Gastroesophageal sphincter (tissue), 4 donors: ENCODE results near the gene CCDC197. TPM values are rescaled to one million over a fixed set of nuclear protein-coding genes. Genes with fewer than 3 reads are reported as not detected.

Source experiments
- ATAC-seq: fragments of 150-250 bp; one replicate; pipeline ENCODE4 v1.9.1; 2016; ENCODE audit warnings: mild to moderate bottlenecking, moderate library complexity
- H3K27ac ChIP-seq, 4 donors: fragments of 200-600 bp; sonication (generic) in 3 of 4; 1 replicate in 3 of 4; 2 replicates in 1 of 4; pipeline ENCODE4 v1.5.1; 2016 to 2019
- H3K27me3 ChIP-seq: fragments of 200-600 bp; sonication (generic); one replicate; pipeline ENCODE4 v1.5.1; 2019
- H3K36me3 ChIP-seq, 2 donors: fragments of 200-600 bp; sonication (generic); one replicate each; pipeline ENCODE4 v1.5.1; 2019; ENCODE audit warnings: control low read depth in 1 of 2
- H3K4me1 ChIP-seq, 3 donors: fragments of 200-600 bp; sonication (generic); 1 replicate in 2 of 3; 2 replicates in 1 of 3; pipeline ENCODE4 v1.5.1; 2016 to 2019; ENCODE audit warnings: control low read depth in 2 of 3
- H3K4me3 ChIP-seq, 2 donors: fragments of 200-600 bp; sonication (generic); one replicate each; pipeline ENCODE4 v1.5.1; 2019; ENCODE audit warnings: mild to moderate bottlenecking in 1 of 2, moderate library complexity in 1 of 2
- H3K9me3 ChIP-seq, 3 donors: fragments of 200-600 bp; sonication (generic); one replicate each; pipeline ENCODE4 v1.5.1; 2017 to 2019; ENCODE audit warnings: control low read depth in 2 of 3
- CTCF ChIP-seq, 4 experiments: fragments of 200-600 bp in 2 of 4; fragments of 450-650 bp in 2 of 4; sonication (generic) in 1 of 4; IDR thresholded peaks; one replicate each; pipeline ENCODE4 v1.5.1; 2017 to 2019; ENCODE audit warnings: antibody characterized with exemption in 4 of 4, mild to moderate bottlenecking in 2 of 4, moderate library complexity in 2 of 4
- EP300 ChIP-seq: sonication (generic); formaldehyde crosslinking; IDR thresholded peaks from one replicate; pipeline ENCODE4 v1.6.1; 2017; ENCODE audit warnings: antibody characterized with exemption, mild to moderate bottlenecking
- POLR2A ChIP-seq, 2 donors: fragments of 450-650 bp; IDR thresholded peaks; one replicate each; pipeline ENCODE4 v1.6.1; 2017; ENCODE audit warnings: antibody characterized with exemption in 2 of 2, mild to moderate bottlenecking in 2 of 2, moderate library complexity in 1 of 2
- POLR2AphosphoS5 ChIP-seq: sonication (generic); formaldehyde crosslinking; IDR thresholded peaks from one replicate; pipeline ENCODE4 v1.6.1; 2017; ENCODE audit warnings: antibody characterized with exemption
- WGBS, 2 donors: methylation state at CpG; one replicate each; pipeline ENCODE4 v1.1.5; 2018; ENCODE audit warnings: low coverage in 1 of 2; 5-methylcytosine and 5-hydroxymethylcytosine counted together
- total RNA-seq, 4 donors: library from RNA; depleted of rRNA; stranded (reverse); fragments of >200 nt; gene quantifications; one replicate each; pipeline ENCODE4 v1.1.0, GENCODE V29; 2016

CCDC197 gene
- total RNA-seq, 4 donors from 2014 or later, result not detected

GRCh38 chr14:94044476-94045091 is 47.5 kb downstream of the CCDC197 start:
- Histone ChIP-seq H3K27ac (no peak overlapping the region), H3K4me3 (no peak overlapping the region), H3K4me1 (peaks cover 0 to 23% (median 0%) of the 10 kb centered on the region in 3 donors), H3K36me3 (peaks cover 0 to 64% of the 10 kb centered on the region in 2 donors), H3K9me3 (no peaks in the 10 kb centered on the region), H3K27me3 (no peaks in the 10 kb centered on the region)
- no peak for ATAC-seq
- TF ChIP-seq POLR2AphosphoS5, result no peak
- TF ChIP-seq POLR2A (IDR thresholded peaks at IDR 0.05), result no peak
- TF ChIP-seq EP300, result no peak
- no peak for TF ChIP-seq CTCF (IDR thresholded peaks at IDR 0.05)
- 75 to 87% methylated on average over 3 to 6 of the region's 20 CpGs for WGBS, 2 donors

GRCh38 chr14:94045101-94045500 is 48.0 kb downstream of the CCDC197 start:
- no peak for TF ChIP-seq POLR2AphosphoS5
- TF ChIP-seq EP300, result no peak
- Histone ChIP-seq H3K9me3 (no peaks in the 10 kb centered on the region), H3K27me3 (no peaks in the 10 kb centered on the region), H3K4me3 (no peak overlapping the region), H3K4me1 (peaks cover 0 to 23% (median 0%) of the 10 kb centered on the region in 3 donors), H3K27ac (no peak overlapping the region), H3K36me3 (peaks cover 0 to 69% of the 10 kb centered on the region in 2 donors)
- ATAC-seq, result no peak
- 83 to 92% methylated on average over 1 to 2 of the region's 8 CpGs for WGBS, 2 donors

- peaks cover 0 to 75% of the 10 kb centered on the region in 2 donors for H3K36me3 ChIP-seq
- WGBS, 2 donors, result 60 to 90% methylated on average over 3 to 14 of the region's 19 CpGs
- ATAC-seq, result no peak
Observed at GRCh38 chr14:94045563-94046345, 48.7 kb downstream of the CCDC197 start.

GRCh38 chr14:94046696-94047250 is 49.7 kb downstream of the CCDC197 start:
- no peak for TF ChIP-seq CTCF (IDR thresholded peaks at IDR 0.05)
- no peak for TF ChIP-seq POLR2AphosphoS5
- TF ChIP-seq POLR2A (IDR thresholded peaks at IDR 0.05), result no peak
- TF ChIP-seq EP300, result no peak
- Histone ChIP-seq H3K36me3 (peaks cover 0 to 85% of the 10 kb centered on the region in 2 donors), H3K27ac (no peak overlapping the region), H3K27me3 (no peaks in the 10 kb centered on the region), H3K4me3 (no peak overlapping the region), H3K4me1 (peaks cover 0 to 35% (median 5%) of the 10 kb centered on the region in 3 donors), H3K9me3 (no peaks in the 10 kb centered on the region)
- WGBS, 2 donors, result no CpG with 5 or more reads among the region's 7 CpGs
- ATAC-seq, result no peak

More at GRCh38 chr14:94045563-94046345, 48.7 kb downstream of the CCDC197 start:
- TF ChIP-seq POLR2AphosphoS5 (no peak), EP300 (no peak), POLR2A (IDR thresholded peaks at IDR 0.05) (no peak), CTCF (IDR thresholded peaks at IDR 0.05) (no peak)
- H3K4me3 ChIP-seq, result no peak overlapping the region
- H3K27ac ChIP-seq, result no peak overlapping the region
- no peaks in the 10 kb centered on the region for H3K27me3 ChIP-seq
- H3K9me3 ChIP-seq, result no peaks in the 10 kb centered on the region
- peaks cover 0 to 29% (median 0%) of the 10 kb centered on the region in 3 donors for H3K4me1 ChIP-seq

GRCh38 chr14:94047581-94047980 is 50.5 kb downstream of the CCDC197 start:
- Histone ChIP-seq H3K4me1 (peaks cover 0 to 33% (median 6%) of the 10 kb centered on the region in 3 donors), H3K4me3 (no peak overlapping the region), H3K27me3 (no peaks in the 10 kb centered on the region), H3K9me3 (no peaks in the 10 kb centered on the region), H3K27ac (no peak overlapping the region), H3K36me3 (peaks cover under 1 to 94% of the 10 kb centered on the region in 2 donors)
- ATAC-seq, result no peak
- WGBS, 2 donors, result 60% methylated on average over 1 of the region's 3 CpGs; no CpG with 5 or more reads in 1 of the 2 donors
- TF ChIP-seq CTCF (IDR thresholded peaks at IDR 0.05) (no peak), EP300 (no peak), POLR2AphosphoS5 (no peak), POLR2A (IDR thresholded peaks at IDR 0.05) (no peak)
